ENCODE measurements around the gene SYNDIG1.
"Not testable (repeated sequence)": the region's sequence is repeated elsewhere in the genome, so short reads cannot be mapped to it uniquely, and the experiment has no call there.

The SYNDIG1 gene

DNA sequence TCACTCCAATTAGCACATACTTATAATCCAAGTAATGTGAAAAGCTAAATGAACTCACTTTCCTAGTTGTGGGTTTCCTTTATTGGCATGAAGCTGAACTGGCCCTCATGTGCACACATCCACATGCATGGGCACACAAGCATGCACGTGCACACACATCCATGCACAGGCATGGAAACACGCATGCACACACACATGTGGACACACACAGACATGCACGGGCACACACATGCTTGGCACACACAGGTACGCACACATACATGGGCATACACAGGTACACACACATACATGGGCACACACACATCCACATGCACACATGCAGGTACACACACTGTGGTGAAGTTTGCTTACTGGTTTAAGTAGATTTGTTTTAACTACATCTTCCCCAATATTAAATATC is 23.8 kb downstream of the SYNDIG1 start:
- DNase-seq (ENCODE audit: low spot score) = no peak

DNA sequence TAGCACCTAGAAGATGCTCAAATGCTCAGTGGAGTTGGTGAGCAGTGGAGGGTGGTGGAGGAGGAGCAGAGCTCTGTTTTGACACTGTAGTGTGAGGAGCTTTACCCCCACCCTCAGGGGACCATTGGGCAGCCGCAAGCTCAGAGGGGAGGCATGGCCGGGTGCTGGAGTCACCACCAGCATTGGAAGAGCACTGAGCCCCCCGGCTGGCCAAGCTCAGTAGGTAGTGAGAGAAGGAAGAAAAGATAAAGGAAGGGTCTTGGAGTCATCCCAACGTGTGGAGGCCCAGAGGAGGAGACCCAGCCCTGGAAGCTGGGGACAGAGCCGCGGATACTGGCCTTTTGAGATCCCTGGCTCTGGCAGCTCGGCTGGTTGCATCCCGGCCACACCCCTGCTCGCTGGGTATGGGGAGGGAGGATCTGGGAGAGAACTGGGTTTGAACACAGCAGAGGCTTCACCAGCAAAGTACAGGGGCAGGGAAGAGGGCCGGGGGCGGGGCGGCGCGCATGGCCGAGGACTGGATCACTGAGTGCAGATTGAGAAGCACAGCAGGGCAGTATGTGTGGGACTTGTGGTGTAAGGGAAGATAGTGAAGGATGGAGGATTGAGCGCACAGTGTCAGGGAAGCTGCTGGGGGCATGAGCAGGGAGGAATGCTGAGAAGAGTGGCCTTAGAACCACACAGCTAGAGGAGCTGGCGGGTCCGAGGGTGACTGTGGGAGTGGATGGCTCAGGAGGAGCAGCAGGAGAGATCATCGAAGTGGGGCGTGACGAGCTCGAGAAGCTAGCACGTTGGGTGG is 24.4 kb downstream of the SYNDIG1 start:
- DNase-seq (ENCODE audit: low spot score) = no peak

DNA sequence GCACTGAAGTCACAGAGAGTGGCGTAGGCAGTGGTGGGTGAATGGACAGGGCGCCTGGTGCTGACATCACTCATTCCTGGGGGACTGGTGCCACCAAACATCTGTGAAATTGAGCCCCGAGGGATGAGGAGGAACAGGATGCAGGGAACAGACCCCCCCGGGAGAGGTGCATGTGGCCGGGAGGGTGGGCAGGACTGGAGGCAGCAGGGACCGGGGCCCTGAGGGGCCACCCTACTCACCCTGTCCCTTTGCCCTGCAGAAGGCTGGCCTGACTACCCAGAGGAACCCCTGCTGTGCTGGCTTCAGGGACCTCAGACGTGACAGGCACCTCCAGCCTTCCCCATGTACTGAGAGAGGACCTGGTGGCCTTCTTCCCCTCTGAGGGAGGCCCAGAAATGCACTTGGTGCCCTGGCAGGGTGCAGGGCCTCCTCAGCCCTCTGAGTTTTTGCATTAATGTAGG is 25.1 kb downstream of the SYNDIG1 start:
- DNase-seq (ENCODE audit: low spot score) = no peak

DNA sequence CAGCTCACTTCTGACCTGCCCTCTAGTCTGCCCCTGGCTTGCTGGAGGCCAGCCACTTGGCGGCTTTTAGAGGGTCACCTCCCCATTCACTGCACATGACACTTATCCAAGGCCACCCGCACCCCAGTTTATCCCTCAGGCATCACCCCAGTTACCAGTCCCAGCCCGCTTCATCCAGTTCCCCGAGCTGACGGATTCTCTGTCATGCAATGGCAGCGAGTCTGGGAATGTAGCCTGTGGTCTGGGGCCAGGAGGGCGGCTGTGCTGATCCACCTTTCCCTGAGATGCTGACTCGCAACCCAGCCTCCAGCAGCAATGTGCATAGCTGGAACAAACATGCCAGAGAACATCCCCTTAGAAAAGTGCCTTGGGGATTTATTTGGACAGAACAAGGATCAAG is 25.8 kb downstream of the SYNDIG1 start:
- no peak for DNase-seq (ENCODE audit: low spot score)

DNA sequence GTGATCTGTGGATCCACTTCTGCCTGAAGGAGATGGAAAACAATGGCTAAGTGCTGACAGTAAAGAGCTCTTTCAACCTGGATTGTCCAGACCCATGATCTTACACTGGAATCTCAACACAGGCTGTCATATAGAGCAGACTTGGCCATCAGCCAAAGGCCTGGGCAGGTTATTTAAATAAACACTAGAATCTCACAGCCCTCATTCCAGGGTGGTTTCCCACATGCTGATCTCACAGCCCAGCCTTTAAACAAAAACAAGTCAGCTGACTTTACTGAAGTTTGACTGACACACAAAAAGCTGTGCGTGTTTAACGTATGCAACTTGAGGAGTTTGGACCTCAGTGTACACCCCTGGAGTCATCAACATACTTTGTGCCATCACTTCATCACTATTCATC is 28.4 kb downstream of the SYNDIG1 start:
- DNase-seq (ENCODE audit: low spot score) = no peak

DNA sequence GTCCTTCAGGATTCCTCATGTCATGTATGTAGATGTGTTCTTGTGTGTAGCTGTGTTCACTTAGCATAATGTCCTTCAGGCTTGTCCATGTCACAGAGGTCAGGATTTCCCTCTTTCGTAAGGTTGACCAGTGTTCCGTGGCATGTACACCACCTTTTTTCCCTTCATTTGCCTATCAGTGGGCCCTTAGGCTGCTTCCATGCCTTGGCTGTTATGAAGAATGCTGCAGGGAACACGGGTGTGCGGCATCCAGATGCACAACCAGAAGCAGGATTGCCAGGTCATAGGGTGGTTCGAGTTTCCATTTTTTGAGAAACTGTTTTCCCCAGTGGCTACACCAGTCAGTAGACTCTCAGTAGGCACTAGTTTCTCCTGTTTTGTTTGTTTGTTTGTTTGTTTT is 29.2 kb downstream of the SYNDIG1 start:
- no peak for DNase-seq (ENCODE audit: low spot score)

DNA sequence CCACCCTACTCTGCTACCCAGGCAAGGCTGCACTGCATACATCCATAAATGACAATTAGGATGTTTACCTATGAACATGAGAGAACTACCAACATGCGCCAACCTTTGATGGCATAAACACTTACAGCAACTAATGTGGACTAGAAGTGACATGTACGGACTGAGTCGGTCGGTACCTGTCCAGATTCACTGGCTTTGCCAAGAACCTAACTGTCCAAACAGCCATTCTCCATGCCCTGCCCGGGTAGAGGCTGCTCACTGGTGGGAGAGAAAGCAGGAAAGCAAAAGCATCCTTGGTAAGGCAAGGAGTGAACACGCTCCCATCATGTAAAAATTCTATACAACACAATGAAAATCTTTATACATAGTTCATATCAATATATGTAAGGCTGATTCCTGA is 30.0 kb downstream of the SYNDIG1 start:
- DNase-seq (ENCODE audit: low spot score) = no peak

DNA sequence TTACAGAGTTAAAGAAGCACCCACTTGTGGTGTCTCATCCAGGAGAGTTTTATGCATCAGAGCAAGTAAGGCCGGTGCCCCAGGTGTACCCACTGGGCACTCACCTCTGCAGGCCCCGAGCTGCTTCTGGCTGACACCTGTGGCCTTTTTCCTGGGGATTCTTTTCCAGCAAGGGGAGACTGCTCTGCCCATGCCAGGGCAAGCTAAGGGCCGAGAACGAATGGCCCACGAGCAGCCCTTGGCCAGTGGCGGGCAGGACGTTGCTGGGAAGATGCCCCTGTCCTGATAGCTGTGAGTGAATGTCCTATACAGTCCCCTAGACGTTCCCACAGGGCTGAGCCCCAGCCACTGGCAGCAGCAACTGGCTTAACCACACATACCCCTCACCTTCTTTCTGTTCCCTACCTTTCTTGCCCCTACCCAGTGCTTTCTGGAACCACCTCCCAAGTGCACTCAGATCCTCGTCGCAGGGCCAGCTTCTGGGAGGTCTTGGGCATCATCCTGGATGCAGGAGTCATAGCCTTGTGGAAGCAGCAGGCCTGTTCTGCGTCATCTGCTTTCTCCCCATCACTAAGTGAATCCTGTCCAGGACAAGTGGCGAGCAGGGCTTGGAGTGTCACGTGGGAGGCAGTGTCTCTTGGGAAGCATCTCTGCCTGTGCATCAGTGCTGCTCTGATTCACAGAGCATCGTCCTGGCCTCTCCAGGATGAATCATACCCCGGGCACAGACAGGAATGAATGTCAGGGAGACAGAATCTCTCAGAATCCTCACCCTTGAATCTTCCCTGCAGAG is 32.5 kb downstream of the SYNDIG1 start:
- DNase-seq (ENCODE audit: low spot score) = peak; percentile 89

DNA sequence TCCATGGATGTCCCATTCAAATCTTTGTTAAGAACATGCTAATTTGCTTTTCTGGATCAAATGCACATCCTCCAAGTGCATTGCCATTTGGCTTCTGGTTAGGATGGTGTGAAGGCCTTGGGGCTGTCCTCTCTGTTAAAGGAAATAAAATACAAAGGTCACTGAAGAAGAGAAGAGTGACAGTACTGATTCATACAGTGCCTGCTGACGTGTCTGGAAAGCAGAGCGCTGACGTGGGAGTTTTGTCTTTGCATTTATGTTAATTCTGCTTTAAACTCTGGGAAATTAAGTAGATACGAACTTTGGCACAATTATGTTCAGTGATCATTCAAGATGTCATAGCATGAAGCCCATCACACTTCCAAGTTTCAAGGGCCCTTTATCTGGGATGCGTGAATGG is 33.2 kb downstream of the SYNDIG1 start:
- no peak for DNase-seq (ENCODE audit: low spot score)

DNA sequence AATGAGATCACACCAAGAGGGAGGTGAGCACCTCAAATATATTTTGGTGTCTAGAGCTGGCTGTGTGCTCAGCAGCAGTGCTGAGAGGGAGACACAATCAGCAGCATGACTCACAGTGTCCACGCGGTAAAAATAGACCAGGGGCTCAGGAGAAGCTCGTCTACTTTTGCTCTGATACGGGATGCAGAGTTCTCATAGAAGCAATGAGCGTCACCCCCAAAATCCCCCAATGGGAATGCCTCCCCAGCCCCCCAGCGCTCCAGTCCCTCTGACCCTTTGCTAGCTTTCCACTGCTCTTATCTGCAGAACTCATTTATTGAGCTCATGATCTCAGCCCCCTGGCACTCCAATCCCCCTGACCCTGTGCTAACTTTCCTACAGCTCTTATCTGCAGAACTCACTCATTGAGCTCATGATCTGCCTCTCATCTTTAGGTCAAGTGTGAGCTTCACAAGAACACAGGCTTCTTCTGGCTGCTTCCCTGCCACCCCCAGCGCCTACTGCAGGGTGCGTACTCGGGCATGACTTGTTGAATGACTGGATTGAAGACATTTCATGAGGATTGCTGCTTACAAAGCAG is 34.0 kb downstream of the SYNDIG1 start:
- peak; percentile 47 for DNase-seq (ENCODE audit: low spot score)

DNA sequence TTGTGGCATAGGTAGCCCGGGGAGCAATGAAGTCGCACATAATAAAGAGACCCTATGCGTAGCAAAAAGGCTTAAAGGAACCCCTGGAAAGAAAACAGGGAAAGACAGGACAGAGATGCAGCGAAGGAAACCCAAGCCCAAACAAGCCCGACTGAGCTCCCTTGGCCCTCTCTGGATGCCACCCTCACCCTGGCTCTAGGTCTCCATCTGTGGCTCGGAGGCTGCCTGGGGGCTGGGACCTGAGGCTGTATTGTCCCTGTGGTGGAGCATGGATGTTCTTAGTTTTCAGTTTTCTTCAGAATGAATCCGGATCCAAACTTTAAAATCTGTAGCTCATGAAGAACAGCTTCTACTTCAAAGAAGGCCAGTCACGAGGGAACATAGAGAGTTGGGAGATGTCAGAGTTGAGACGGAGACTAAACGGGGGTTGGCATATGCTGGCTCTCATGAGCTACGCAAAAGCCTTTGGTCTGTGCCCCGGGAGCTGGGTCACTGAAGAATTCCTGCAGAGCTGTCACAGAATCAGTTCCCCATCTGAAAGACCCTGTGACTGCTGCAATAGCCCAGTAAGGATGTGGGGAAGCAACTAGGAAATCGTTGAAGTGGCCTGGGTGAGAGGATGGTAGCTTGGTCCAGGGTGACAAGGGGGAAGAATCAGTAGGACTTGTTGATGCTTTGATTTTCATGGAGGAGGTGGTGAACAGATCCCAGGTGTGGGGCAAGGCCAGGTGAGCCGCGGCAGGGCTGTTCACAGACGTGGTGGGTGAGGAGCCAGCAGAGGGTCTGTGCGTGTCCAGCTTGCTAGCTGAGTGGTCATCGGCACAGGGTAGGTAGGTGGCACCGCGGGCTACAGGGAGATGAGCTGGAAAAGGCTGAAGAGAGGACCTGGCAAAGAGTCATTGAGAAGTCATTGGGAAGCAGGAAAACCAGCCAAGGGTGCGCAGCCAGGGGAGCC is 35.2 kb downstream of the SYNDIG1 start:
- no peak for DNase-seq (ENCODE audit: low spot score)

DNA sequence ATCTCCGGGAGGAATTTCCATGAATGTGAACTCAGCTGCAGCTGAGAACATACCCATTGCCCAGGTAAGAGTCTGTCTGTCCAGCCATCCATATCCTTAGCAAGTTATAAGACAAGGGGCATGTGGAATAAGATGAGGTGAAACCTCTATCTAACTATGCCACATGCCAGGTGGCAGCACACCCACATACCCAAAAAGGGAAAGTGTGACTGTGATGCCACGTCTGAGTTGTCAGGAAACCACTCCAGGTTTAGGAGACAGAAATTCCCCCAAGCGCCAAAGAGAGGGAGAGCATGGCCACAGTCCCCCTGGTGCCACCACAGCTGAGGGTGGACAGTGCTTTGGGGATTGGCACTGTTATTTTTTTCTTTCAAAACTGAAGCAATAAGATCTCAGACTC is 36.7 kb downstream of the SYNDIG1 start:
- no peak for DNase-seq (ENCODE audit: low spot score)

DNA sequence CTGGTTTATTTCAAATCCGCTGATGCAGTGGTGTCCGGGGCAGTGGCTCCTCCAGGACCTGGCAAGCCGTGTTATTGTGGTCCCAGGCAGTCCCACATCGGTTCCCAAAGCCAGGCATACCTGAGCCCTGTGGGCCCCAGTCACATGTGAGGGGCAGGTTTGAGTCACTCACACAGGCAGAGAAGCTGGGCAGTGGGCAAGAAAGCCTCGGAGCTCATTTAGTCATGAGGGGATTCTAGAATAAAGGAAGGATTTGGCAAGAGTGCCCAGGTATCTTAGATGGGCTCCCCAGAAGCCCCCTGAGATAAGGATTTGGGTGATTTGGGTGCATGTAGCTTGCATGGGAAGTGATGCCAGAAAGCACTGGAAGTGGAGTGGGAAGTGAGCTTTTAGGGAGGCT is 37.3 kb downstream of the SYNDIG1 start:
- no peak for DNase-seq (ENCODE audit: low spot score)

DNA sequence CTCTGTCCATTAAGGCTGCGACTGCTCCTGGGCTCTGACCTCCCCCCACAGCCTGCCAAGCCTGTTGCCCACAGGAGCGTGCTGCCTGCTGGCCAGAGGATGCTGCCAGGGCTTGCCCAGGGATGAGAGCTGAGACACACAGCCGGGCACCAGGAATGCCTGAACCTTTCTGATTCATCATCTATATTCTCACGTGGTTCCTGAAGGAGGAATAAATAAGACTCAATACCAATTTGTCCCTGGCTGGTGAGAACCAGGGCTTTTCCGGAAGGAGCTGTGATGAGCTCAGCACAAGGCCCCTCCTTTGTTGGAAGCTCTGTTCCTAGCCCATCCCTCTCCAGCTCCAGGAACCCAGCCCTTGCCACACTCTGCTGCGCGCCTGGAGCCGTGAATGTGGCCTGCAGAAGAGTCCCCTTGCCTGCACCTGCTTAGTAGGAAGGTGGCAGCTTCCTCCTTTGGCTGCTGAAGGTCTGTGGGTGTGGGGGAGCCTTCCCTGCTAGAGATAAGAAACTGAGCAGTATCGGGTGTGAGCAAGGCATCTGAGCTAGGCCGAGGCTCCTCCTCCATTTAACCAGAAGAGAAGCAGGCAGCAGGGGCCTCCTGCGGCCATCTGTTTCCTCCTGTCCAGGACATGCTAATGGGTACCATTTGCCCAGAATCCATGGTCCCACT is 37.9 kb downstream of the SYNDIG1 start:
- DNase-seq (ENCODE audit: low spot score) = no peak

DNA sequence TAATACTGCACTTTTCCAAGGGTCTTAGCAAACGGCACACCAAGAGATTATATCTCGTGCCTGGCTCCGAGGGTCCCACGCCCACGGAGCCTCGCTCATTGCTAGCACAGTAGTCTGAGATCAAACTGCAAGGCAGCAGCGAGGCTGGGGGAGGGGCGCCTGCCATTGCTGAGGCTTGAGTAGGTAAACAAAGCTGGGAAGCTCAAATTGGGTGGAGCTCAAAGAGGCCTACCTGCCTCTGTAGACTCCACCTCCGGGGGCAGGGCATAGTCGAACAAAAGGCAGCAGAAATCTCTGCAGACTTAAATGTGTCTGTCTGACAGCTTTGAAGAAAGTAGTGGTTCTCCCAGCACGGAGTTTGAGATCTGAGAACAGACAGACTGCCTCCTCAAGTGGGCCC is 43.0 kb downstream of the SYNDIG1 start:
- DNase-seq (ENCODE audit: low spot score) = not testable (repeated sequence)

DNA sequence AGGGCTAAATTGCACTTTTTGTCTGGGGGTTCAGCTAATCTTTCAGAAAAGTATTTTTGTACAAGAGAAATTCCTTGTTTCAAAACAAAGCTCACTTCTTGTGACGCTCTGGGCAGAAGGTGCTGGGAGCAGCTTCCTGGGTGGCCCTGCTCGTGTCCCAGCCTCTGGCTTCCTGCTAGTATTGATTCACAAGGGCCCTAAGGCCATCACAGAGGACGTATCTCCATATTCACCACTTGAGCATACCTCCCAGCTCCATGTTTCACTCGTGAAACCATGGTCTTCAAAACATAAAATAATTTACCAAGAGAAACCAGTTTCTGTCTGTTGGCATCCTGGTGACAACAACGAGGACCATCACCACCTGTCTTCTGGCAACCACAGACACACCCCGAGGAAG is 49.1 kb downstream of the SYNDIG1 start:
- DNase-seq (ENCODE audit: low spot score) = no peak

DNA sequence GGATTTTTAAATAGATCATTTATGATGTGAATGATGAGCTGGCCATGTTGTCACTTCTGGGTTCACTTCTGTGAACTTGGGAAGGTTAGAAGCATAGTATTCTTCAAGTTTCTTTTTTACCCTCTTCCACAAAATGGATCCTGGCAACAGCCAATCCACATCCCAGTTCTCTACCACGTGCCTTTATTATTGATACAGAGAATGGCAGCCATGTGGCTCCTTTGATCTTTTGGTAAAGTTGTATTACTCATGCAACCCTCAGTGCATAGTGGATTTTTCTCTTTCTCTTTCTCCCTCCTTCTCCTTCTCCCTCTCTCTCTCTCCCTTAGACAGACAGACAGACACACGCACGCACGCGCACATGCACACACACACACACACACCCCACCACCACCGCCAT is 50.0 kb downstream of the SYNDIG1 start:
- no peak for DNase-seq (ENCODE audit: low spot score)

DNA sequence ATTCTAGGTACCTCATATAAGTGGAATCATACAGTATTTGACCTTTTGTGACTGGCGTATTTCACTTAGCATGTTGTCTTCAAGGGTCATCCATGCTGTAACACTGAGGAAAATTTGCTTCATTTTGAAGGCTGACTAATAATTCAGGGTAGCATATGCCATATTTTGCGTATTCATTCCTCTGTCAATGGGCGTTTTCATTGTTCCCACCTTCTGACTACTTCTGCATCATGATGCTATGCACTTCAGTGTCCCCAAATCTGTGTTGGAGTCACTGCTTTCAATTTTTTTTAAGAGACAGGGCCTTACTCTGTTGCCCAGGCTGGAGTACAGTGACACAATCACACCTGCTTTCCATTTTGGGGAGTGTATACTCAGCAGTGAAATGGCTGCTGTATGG is 51.6 kb downstream of the SYNDIG1 start:
- DNase-seq (ENCODE audit: low spot score) = no peak

DNA sequence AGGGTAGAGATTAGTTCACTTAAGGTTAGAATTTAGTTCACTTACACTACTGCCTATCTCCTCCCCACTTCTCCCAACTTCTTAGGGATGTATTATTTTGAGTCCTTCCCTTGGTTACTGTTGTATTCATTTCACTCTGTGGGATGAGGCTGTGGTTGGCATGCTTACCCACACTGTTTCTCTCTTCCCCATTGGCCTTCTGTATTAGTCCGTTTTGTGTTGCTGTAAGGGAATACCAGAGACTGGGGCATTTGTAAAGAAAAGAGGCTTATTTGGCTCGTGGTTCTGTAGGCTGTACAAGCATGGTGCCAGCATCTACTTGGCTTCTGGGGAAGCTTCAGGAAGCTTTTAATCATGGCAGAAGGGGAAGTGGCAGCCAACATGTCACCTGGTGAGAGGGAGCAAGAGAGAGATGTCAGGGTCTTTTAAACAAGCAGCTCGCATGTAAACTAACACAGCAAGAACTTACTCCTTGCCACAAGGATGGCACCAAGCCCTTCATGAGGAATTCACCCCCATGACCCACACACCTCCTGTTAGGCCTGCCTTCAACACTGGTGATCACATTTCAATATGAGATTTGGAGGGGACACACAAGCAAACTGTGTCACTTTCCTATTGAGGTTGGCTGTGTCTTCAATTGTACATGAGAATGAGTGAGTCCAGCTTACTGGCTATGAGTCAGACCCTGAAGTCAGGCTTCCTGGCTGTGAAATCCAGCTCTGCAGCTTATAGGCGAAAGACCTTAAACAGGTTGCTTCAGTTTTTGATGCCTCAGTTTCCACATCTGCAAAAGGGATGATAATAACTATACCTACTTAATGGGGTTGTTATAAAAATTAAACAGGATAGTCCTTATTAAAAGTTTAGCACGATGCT is 53.3 kb downstream of the SYNDIG1 start:
- DNase-seq (ENCODE audit: low spot score) = no peak

DNA sequence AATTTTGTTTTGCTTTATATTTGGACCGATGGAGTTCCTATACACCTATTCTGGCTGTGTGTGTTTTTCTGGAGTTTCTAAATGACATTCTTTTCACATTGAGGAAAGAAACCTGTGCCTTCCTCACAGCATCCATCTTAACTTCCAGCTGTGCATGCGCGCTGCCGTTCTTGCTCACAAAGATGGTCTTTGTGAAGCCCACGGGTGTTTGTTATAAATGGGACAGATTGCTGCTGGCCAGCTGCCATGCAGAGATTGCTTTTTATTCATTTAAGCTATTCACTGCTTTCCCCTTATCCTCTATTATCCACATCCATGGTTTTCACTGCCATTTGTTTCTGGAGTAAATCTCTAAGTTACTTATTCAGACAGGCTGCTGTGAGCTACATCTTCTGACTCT is 54.2 kb downstream of the SYNDIG1 start:
- DNase-seq (ENCODE audit: low spot score) = no peak

Measured in GM03348 (cell line).